ENCODE data around the gene PPP1R16B.
A peak's percentile ranks its signal among the peaks of the same experiment; 100 is the strongest.

The PPP1R16B gene

GRCh38 chr20:38805502-38805957 lies at the start of gene PPP1R16B:
Gene PPP1R16B (plus strand): TSS chr20:38805697. CDS start chr20:38835926, 30,229 bp downstream.
- Histone ChIP-seq H3K4me1 (ENCODE audit: insufficient read depth, insufficient read length) (peaks cover 16% of the 10 kb centered on the region), H3K9ac (ENCODE audit: insufficient read length, low read depth) (peak within 1 kb of the TSS; percentile 89), H3K4me3 (ENCODE audit: insufficient read length, low read depth) (peak within 1 kb of the TSS; percentile 79), H3K36me3 (ENCODE audit: insufficient read depth, insufficient read length, low read length) (peaks cover 6% of the 10 kb centered on the region), H3K9me3 (ENCODE audit: insufficient read depth, low read length) (no peaks in the 10 kb centered on the region), H3K27me3 (ENCODE audit: insufficient read depth, insufficient read length) (peaks cover 18% of the 10 kb centered on the region)
- no peak for TF ChIP-seq SUZ12 (IDR thresholded peaks at IDR 0.05; ENCODE audit: extremely low read depth, insufficient read depth, insufficient read length)
- no peak for TF ChIP-seq ZNF274 (IDR thresholded peaks at IDR 0.05; ENCODE audit: low read depth, low read length)
- TF ChIP-seq YY1 (IDR thresholded peaks at IDR 0.05; ENCODE audit: insufficient read depth, insufficient read length) = no peak
- DNase-seq (ENCODE audit: low read depth, low spot score) = peak; percentile 65

DNA sequence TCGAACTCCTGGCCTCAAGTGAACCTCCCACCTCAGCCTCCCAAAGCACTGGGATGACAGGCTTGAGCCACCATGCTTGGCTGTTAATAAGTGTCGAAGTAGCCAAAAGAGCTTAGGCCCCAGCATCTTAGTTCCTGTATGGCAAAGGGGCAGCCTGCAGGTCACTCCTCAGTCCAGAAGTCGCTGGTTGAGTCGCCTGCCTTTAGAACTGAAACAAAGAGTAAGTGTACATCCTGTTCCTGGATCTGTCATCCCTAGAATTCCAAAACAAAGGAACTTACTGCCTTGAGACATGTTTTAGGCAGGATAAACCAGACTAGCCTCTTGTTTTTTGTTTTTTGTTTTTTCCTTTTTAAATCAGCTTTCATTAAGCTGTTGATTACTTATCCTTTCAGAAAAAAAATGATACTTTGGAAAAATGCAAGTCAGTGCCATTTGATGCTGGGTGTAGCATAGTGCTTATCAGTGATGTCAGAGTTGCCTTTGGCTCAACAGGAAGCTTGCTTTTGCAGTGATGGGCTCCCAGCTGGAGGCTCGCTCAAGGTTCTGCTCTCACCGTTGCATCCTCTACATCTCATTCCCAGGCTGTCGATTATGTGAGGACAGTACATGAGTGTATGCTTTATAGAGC lies 48.2 kb upstream of the PPP1R16B start:
- peaks cover 86% of the 10 kb centered on the region for H3K36me3 ChIP-seq (ENCODE audit: insufficient read depth, insufficient read length, low read length)

GRCh38 chr20:38759106-38759505 lies 46.4 kb upstream of the PPP1R16B start:
- Histone ChIP-seq H3K4me3 (ENCODE audit: insufficient read length, low read depth) (no peak overlapping the region), H3K27me3 (ENCODE audit: insufficient read depth, insufficient read length) (no peaks in the 10 kb centered on the region), H3K9me3 (ENCODE audit: insufficient read depth, low read length) (no peaks in the 10 kb centered on the region), H3K36me3 (ENCODE audit: insufficient read depth, insufficient read length, low read length) (peaks cover 91% of the 10 kb centered on the region), H3K9ac (ENCODE audit: insufficient read length, low read depth) (no peak overlapping the region), H3K4me1 (ENCODE audit: insufficient read depth, insufficient read length) (no peaks in the 10 kb centered on the region)
- TF ChIP-seq SUZ12 (IDR thresholded peaks at IDR 0.05; ENCODE audit: extremely low read depth, insufficient read depth, insufficient read length) (no peak), YY1 (IDR thresholded peaks at IDR 0.05; ENCODE audit: insufficient read depth, insufficient read length) (no peak), ZNF274 (IDR thresholded peaks at IDR 0.05; ENCODE audit: low read depth, low read length) (no peak)
- no peak for DNase-seq (ENCODE audit: low read depth, low spot score)

More for the DNA sequence above, 48.2 kb upstream of the PPP1R16B start:
- Histone ChIP-seq H3K9ac (ENCODE audit: insufficient read length, low read depth) (no peak overlapping the region), H3K4me1 (ENCODE audit: insufficient read depth, insufficient read length) (no peaks in the 10 kb centered on the region), H3K9me3 (ENCODE audit: insufficient read depth, low read length) (no peaks in the 10 kb centered on the region), H3K27me3 (ENCODE audit: insufficient read depth, insufficient read length) (no peaks in the 10 kb centered on the region), H3K4me3 (ENCODE audit: insufficient read length, low read depth) (no peak overlapping the region)
- TF ChIP-seq ZNF274 (IDR thresholded peaks at IDR 0.05; ENCODE audit: low read depth, low read length) (no peak), YY1 (IDR thresholded peaks at IDR 0.05; ENCODE audit: insufficient read depth, insufficient read length) (no peak)
- no peak for DNase-seq (ENCODE audit: low read depth, low spot score)

GRCh38 chr20:38760978-38761377 lies 44.5 kb upstream of the PPP1R16B start:
- H3K36me3 ChIP-seq (ENCODE audit: insufficient read depth, insufficient read length, low read length) = peaks cover 88% of the 10 kb centered on the region
- no peak overlapping the region for H3K9ac ChIP-seq (ENCODE audit: insufficient read length, low read depth)
- TF ChIP-seq ZNF274 (IDR thresholded peaks at IDR 0.05; ENCODE audit: low read depth, low read length) (no peak), YY1 (IDR thresholded peaks at IDR 0.05; ENCODE audit: insufficient read depth, insufficient read length) (no peak), SUZ12 (IDR thresholded peaks at IDR 0.05; ENCODE audit: extremely low read depth, insufficient read depth, insufficient read length) (no peak)

GRCh38 chr20:38762174-38762573 lies 43.3 kb upstream of the PPP1R16B start:
- Histone ChIP-seq H3K4me3 (ENCODE audit: insufficient read length, low read depth) (no peak overlapping the region), H3K9me3 (ENCODE audit: insufficient read depth, low read length) (no peaks in the 10 kb centered on the region), H3K9ac (ENCODE audit: insufficient read length, low read depth) (no peak overlapping the region), H3K27me3 (ENCODE audit: insufficient read depth, insufficient read length) (no peaks in the 10 kb centered on the region), H3K4me1 (ENCODE audit: insufficient read depth, insufficient read length) (no peaks in the 10 kb centered on the region), H3K36me3 (ENCODE audit: insufficient read depth, insufficient read length, low read length) (peaks cover 90% of the 10 kb centered on the region)
- DNase-seq (ENCODE audit: low read depth, low spot score) = no peak
- no peak for TF ChIP-seq SUZ12 (IDR thresholded peaks at IDR 0.05; ENCODE audit: extremely low read depth, insufficient read depth, insufficient read length)
- no peak for TF ChIP-seq ZNF274 (IDR thresholded peaks at IDR 0.05; ENCODE audit: low read depth, low read length)
- TF ChIP-seq YY1 (IDR thresholded peaks at IDR 0.05; ENCODE audit: insufficient read depth, insufficient read length) = no peak

More at GRCh38 chr20:38760978-38761377, 44.5 kb upstream of the PPP1R16B start:
- Histone ChIP-seq H3K4me1 (ENCODE audit: insufficient read depth, insufficient read length) (no peaks in the 10 kb centered on the region), H3K27me3 (ENCODE audit: insufficient read depth, insufficient read length) (no peaks in the 10 kb centered on the region), H3K9me3 (ENCODE audit: insufficient read depth, low read length) (no peaks in the 10 kb centered on the region), H3K4me3 (ENCODE audit: insufficient read length, low read depth) (no peak overlapping the region)
- DNase-seq (ENCODE audit: low read depth, low spot score) = no peak

- peaks cover 92% of the 10 kb centered on the region for H3K36me3 ChIP-seq (ENCODE audit: insufficient read depth, insufficient read length, low read length)
Observed at GRCh38 chr20:38763616-38764015, 41.9 kb upstream of the PPP1R16B start.

GRCh38 chr20:38764567-38765318 lies 40.8 kb upstream of the PPP1R16B start:
- Histone ChIP-seq H3K9ac (ENCODE audit: insufficient read length, low read depth) (no peak overlapping the region), H3K27me3 (ENCODE audit: insufficient read depth, insufficient read length) (no peaks in the 10 kb centered on the region), H3K4me1 (ENCODE audit: insufficient read depth, insufficient read length) (no peaks in the 10 kb centered on the region), H3K36me3 (ENCODE audit: insufficient read depth, insufficient read length, low read length) (peaks cover 91% of the 10 kb centered on the region), H3K9me3 (ENCODE audit: insufficient read depth, low read length) (no peaks in the 10 kb centered on the region), H3K4me3 (ENCODE audit: insufficient read length, low read depth) (no peak overlapping the region)
- no peak for DNase-seq (ENCODE audit: low read depth, low spot score)
- TF ChIP-seq SUZ12 (IDR thresholded peaks at IDR 0.05; ENCODE audit: extremely low read depth, insufficient read depth, insufficient read length) (no peak), YY1 (IDR thresholded peaks at IDR 0.05; ENCODE audit: insufficient read depth, insufficient read length) (no peak), ZNF274 (IDR thresholded peaks at IDR 0.05; ENCODE audit: low read depth, low read length) (no peak)

More at GRCh38 chr20:38763616-38764015, 41.9 kb upstream of the PPP1R16B start:
- Histone ChIP-seq H3K4me1 (ENCODE audit: insufficient read depth, insufficient read length) (no peaks in the 10 kb centered on the region), H3K9ac (ENCODE audit: insufficient read length, low read depth) (no peak overlapping the region), H3K9me3 (ENCODE audit: insufficient read depth, low read length) (no peaks in the 10 kb centered on the region), H3K4me3 (ENCODE audit: insufficient read length, low read depth) (no peak overlapping the region), H3K27me3 (ENCODE audit: insufficient read depth, insufficient read length) (no peaks in the 10 kb centered on the region)
- no peak for TF ChIP-seq ZNF274 (IDR thresholded peaks at IDR 0.05; ENCODE audit: low read depth, low read length)
- TF ChIP-seq YY1 (IDR thresholded peaks at IDR 0.05; ENCODE audit: insufficient read depth, insufficient read length) = no peak
- TF ChIP-seq SUZ12 (IDR thresholded peaks at IDR 0.05; ENCODE audit: extremely low read depth, insufficient read depth, insufficient read length) = no peak
- DNase-seq (ENCODE audit: low read depth, low spot score) = no peak

All from NT2/D1 (cell line).